ENCODE data around the gene TRAPPC10.

TRAPPC10 gene

DNA sequence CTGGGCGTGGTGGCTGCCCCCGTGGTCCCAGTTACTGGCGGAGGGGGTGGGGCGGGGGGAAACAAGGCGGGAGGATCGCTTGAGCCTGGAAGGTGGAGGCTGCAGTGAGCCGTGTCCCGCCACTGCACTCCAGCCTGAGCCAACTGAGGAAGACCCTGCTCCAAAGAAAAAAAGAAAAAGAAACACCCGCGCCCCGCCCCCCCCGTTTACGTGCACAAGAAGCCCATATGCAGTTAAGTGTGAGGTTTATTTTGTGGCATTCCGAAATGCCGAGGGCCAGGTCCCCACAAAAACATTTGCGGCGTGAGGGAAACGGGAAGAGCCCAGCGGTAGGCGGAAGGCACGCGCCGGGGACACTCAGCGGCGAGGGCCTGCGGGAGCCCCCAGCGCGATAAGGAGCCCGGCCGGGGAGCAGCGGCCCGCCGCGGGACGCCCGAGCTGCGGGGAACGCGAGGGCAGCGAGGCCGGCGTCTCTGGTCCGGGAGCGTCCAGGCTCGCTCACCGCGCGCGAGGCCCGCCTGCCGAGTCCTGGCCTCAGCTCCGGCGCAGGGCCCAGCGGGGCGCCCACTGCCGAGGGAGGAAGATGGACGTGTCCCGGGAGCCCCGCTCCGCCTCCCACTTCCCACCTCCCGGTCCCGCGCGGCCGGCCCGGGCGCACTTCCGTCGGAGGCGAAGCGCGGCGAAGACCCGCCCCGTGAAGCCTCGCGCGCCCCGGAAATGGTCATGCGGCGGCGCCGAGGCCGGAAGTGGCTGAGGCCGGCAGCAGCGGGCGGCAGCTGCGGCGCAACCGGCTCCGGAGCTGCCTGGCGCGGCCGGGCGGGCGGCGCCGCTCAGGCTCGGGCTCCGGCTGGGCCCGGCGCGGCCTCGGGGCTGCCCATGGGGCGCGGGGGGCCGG is at the start of gene TRAPPC10:
Gene TRAPPC10, plus strand, starts transcription at position 731 of the 895 bp plus-strand sequence. CDS start 185 bp downstream, outside the sequence.
- DNase-seq (ENCODE audit: low spot score) = peak; percentile 89

DNA sequence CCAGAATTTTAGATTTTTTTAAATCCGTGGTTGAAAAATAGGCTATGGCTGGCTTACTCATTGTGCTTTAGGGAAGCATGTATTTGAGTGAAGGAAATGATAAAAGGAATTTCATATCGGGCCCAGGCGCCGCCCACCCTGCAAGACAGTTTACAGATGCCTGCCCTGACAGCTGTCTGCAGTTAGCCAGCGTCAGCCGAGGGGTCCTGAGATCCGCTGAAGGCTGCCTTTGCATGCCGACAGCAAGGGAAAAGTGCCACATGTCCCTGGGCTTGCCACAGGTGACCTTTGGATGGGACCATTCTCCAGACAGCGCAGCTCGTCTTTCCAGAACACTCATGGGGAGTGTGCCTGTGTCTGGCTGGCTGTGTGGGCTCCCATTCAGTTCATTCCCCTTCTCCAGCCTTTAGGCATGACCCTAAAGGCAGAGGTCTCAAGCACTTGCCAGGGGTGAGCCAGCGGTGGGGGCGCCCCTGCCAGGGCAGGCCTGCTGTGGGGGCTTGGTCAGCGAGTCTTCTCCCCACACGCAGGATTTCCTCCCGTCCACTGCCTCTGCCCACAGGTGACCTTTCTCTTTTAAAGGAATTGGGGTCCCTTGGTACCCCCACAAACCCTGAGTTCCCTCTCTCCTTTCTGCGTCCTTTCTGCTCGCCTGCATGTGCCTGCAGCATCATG is 46.1 kb upstream of the TRAPPC10 start:
- DNase-seq (ENCODE audit: low spot score) = no peak

- no peak for DNase-seq (ENCODE audit: low spot score)
Observed at GRCh38 chr21:43966946-43967512, 45.1 kb upstream of the TRAPPC10 start.

DNA sequence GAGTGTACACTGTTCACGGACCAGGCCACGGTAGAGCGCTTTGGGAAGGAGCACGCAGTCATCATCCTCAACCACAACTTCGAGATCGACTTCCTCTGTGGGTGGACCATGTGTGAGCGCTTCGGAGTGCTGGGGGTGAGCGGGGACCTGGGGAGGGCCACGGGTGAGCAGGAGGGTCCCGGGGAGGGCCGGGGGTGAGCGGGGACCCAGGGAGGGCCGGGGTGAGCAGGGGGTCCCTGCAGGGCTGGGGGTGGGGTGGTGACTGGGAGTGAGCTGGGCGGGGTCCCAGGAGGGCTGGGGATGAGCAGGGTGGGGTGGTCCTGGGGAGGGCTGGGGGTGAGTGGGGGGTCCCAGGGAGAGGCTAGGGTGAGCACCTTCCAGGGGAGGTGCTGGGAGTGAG is 44.1 kb upstream of the TRAPPC10 start:
- DNase-seq (ENCODE audit: low spot score) = no peak

DNA sequence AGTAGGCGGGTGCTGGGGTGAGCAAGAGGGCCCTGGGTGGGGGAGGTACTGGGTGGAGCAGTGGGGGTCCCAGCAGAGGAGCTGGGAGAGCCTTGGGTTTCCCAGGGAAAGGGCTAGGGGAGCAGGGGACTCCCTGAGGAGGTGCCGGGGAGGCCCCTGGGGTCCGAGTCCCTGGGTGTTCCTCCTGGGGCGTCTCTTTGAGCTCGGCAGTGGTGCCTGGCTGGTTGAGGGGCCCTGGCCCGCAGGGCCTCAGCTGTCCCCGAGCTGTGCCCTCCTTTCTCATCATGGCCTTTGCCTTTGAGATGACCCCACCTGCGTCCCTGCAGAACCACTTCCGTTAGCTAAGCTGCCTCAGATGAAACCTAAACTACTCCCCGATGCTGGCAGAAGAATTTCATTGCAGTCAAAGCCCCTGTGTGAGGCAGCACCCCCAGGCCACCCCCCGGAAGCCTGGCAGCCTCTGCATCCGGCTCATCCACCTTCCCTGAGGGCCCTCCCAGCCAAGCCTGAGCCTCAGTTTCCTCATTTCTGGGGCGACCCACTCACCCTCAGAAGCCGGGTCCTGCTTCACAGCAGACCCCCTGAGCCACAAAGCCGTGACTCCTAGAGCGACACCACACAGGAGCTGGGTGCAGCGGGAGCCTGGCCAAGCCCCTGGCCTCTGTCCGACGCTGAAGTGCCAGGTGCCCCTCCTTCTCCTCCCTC is 43.5 kb upstream of the TRAPPC10 start:
- no peak for DNase-seq (ENCODE audit: low spot score)

- no peak for DNase-seq (ENCODE audit: low spot score)
Observed at GRCh38 chr21:43969115-43969444, 43.0 kb upstream of the TRAPPC10 start.

GRCh38 chr21:43970551-43970950 is 41.6 kb upstream of the TRAPPC10 start:
- no peak for DNase-seq (ENCODE audit: low spot score)

DNA sequence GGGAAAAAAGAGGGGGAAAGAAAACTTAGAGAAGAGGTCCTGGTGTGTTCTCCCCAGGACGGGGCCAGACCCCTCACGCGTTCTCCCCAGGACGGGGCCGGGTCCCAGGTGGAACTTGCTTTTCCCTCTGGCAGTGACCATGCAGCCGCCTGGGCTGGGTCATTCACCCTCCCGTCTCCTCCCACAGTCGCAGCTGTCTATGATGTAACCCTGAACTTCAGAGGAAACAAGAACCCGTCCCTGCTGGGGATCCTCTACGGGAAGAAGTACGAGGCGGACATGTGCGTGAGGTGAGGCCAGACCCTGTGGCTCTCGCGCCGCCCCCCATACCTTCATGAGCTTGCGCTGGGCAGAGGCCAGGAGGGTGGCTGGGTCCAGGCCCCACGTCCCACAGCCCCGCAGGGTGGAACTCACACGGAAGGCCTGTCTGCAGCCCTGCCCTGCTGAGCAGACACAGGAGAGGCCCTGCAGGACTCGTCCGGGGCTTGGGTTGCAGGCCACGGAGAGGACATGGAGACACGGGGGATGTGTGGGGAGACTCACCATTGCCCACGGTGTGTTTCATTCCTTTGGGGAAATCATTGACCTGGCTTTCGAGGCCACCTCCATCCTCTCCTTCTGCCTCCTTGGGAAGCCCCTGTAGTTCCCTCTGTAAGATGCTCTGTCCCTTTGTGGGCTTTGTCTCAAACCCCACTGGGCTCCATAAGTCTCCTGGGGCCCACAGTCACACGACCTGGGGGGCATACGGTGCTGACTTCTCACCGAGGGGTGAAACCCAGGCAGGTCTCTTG is 40.7 kb upstream of the TRAPPC10 start:
- no peak for DNase-seq (ENCODE audit: low spot score)

- no peak for DNase-seq (ENCODE audit: low spot score)
Observed at GRCh38 chr21:43971992-43972255, 40.2 kb upstream of the TRAPPC10 start.

GRCh38 chr21:43972850-43973633 is 39.1 kb upstream of the TRAPPC10 start:
- DNase-seq (ENCODE audit: low spot score) = no peak

DNA sequence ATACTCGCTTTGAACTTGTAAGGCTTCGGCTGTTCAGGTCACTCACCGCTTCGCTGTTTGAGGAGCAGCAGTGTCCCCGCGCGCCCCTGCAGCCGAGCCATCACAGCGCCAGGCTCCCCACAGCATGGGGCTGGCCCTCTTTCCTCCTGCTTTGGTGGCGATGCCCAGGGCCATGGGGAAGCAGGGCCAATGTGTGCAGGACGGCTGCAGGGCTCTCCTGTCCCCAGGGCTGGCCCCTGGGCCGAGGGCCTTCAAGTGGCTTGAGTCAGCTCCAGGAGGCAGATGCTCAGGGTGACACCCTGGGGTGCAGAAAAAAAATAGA is 38.5 kb upstream of the TRAPPC10 start:
- no peak for DNase-seq (ENCODE audit: low spot score)

DNA sequence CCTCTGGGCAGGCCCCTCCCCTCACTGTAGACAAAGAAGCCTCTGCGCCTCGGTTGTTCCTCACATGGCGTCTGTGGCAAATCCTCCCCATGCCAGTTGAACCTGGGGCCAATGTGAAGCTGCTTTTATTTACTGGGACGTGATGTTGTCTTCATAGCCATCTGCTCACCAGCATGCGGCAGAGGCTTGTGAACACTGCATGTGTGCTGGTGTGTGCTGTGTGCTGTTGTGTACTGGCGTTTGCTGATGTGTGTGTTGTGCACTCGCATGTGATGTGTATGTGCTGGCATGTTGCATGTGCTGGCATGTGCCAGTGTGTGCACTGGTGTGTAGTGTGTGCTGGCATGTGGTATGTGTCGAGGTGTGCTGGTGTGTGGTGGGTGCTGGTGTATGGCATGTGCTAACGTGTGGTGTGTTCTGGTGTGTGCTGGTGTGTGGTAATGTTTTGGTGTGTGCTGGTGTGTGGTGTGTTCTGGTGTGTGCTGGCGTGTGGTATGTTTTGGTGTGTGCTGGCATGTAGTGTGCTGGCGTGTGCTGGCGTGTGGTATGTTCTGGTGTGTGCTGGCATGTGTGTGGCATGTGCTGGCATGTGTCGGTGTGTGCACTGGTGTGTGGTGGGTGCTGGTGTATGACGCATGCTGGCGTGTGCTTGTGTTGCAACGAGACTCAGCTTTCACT is 37.2 kb upstream of the TRAPPC10 start:
- no peak for DNase-seq (ENCODE audit: low spot score)

DNA sequence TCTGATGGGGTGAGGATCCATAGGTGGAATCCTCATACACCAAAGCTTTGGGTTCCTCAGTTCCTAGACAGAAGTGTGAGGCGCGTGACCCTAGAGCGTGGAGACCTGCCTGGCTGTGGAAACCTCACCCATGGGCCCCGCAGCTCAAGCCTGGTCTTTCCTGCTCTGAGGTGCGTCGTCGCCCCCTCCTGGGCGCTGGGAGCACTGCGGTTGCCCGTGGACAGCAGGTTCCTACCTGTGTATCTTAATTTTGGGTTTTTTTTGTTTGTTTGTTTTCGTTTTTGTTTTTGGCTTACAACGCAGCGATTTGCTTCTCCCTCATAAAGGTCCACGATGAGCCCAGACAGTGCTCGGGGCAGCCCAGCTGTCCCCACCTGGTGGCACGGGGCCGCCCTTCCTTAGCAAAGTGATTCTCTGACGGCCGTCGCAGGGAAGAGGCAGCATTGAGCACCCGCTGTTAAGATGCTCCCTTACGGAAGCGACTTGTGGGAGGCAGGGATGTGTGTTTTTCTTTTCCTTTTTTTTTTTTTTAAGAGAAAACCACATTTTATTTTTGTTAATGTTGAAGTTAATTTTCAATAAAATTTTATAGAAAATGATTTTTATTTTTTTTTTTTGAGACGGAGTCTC is 36.5 kb upstream of the TRAPPC10 start:
- DNase-seq (ENCODE audit: low spot score) = peak; percentile 86

GRCh38 chr21:43976661-43977060 is 35.4 kb upstream of the TRAPPC10 start:
- DNase-seq (ENCODE audit: low spot score) = no peak

DNA sequence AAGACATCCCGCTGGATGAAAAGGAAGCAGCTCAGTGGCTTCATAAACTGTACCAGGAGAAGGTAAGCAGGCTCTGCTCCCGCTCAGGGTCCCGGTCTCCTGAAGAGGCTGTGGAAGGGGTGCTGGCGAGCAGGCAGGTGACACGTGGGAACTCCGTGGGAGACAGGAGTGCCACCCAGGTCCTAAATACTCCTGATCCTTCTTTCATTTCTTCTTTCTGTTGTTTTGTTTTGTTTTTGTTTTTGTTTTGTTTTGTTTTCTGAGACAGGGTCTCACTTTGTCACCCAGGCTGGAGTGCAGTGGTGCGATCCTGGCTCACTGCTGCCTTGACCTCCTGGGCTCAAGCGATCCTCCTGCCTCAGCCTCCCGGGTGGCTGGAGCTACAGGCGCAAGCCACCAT is 34.0 kb upstream of the TRAPPC10 start:
- no peak for DNase-seq (ENCODE audit: low spot score)

DNA sequence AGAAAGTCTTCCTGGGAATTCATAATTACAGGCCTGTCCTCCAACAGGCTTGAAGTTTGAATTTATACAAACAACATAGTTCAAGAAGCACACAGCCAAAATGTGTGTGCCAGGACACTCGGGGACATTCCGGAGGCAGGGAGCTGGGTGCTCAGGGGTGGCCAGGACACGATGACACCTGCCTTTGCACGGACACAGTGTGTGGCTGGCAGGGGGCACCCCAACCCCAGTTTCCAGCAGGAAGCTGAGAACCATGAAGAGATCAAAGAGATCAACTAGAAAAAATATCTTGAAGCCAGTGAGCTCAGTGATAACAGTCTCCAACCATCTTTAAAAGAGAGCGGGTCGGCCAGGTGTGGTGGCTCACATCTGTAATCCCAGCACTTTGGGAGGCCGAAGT is 32.5 kb upstream of the TRAPPC10 start:
- no peak for DNase-seq (ENCODE audit: low spot score)

DNA sequence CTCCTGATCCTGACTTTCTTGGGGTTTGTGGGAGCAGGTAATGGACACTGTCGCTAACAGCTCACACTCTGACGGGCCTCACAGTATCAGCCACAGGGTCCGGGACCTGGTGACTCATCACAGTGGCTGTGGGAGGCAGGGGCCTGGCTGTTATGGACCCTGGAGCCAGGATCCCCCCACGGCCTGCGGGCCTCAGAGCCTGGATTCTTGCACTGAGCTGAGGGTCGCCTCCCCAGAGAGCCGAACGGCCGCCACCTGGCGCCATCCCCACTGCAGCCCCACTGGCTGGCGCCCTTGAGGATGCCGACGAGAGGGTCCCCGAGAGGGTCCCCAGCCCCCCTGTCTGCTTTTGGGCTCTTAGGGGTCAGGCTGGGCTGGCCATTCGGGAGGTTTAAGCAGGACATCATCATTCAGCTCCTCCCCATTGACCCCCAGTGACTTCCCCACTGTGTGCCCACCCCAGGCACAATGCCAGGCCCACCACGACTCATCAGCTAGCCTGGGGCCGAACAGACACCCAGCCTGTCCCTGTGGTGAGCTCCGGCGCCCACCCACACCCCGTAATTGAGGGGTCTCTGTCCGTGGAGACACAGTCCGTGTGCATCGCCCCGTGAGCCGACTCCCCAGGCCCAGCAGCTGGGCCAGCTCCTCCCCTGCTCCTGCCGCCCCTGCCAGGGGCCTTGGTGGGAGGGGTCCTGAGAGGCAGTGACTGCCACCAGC is 30.8 kb upstream of the TRAPPC10 start:
- no peak for DNase-seq (ENCODE audit: low spot score)

- no peak for DNase-seq (ENCODE audit: low spot score)
Observed at GRCh38 chr21:43981871-43982210, 30.3 kb upstream of the TRAPPC10 start.

DNA sequence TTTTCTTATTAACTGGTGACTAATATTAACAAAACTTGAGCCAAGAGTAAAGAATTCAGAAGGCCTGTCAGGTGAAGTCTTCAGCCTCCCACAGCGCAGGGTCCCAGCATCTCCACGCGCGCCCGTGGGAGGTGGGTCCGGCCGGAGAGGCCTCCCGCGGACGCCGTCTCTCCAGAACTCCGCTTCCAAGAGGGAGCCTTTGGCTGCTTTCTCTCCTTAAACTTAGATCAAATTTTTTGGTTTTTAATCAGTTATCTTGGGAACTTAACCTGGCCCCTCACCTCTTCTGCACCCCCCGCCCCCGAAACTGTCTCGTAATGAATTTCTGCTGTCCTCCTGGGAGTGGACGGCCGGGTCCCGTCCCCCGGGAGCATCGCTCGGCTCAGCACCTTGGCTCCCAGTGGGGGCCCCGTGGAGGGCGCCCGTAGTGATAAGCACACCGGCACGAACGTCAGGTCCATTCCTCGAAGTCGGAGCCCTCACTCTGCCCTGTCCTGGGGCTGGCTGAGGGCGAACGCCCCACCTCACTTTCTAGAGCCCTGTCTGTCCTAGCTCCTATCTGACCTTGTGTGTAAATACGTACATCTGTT is 29.5 kb upstream of the TRAPPC10 start:
- DNase-seq (ENCODE audit: low spot score) = no peak
